MM.1S (cell line): ENCODE data around the gene ANKS6.

ENCODE experiments used
- DNase-seq: peaks from one replicate; pipeline ENCODE4 v3.0.0-alpha.2; 2015
- H2AFZ ChIP-seq: fragments of 300-600 bp; sonication (generic); 2 replicates; pipeline ENCODE4 v1.6.0; 2016; ENCODE audit warnings: antibody characterized with exemption, low read length
- H3F3A ChIP-seq: fragments of 300-600 bp; sonication (generic); 2 replicates; pipeline ENCODE4 v1.6.1; 2016; ENCODE audit warnings: mild to moderate bottlenecking, antibody characterized with exemption, low read length, moderate library complexity, mixed read lengths; ENCODE audit not compliant: insufficient read depth
- H3K27ac ChIP-seq: fragments of 300-600 bp; sonication (generic); 2 replicates; pipeline ENCODE4 v1.5.1; 2016; ENCODE audit warnings: mild to moderate bottlenecking, low read length
- H3K27me3 ChIP-seq: fragments of 300-600 bp; sonication (generic); replicated peaks from 2 replicates; pipeline ENCODE4 v1.6.0; 2016; ENCODE audit warnings: low read length; ENCODE audit not compliant: insufficient read depth
- H3K36me3 ChIP-seq: fragments of 300-600 bp; sonication (generic); replicated peaks from 2 replicates; pipeline ENCODE4 v1.6.1; 2016; ENCODE audit warnings: mild to moderate bottlenecking, low read length, mixed read lengths; ENCODE audit not compliant: insufficient read depth
- H3K4me1 ChIP-seq: fragments of 300-600 bp; sonication (generic); 2 replicates; pipeline ENCODE4 v1.6.1; 2016; ENCODE audit warnings: low read length, mixed read lengths
- H3K4me2 ChIP-seq: fragments of 300-600 bp; sonication (generic); 2 replicates; pipeline ENCODE4 v1.6.0; 2016; ENCODE audit warnings: low read depth, low read length
- H3K4me3 ChIP-seq: fragments of 300-600 bp; sonication (generic); 2 replicates; pipeline ENCODE4 v1.5.1; 2016; ENCODE audit warnings: low read length, mixed read lengths
- H3K79me2 ChIP-seq: fragments of 300-600 bp; sonication (generic); 2 replicates; pipeline ENCODE4 v1.6.1; 2016; ENCODE audit warnings: mixed run types, low read length, mixed read lengths
- H3K9ac ChIP-seq: fragments of 300-600 bp; sonication (generic); 2 replicates; pipeline ENCODE4 v1.6.1; 2016; ENCODE audit warnings: low read length, mixed read lengths
- H3K9me2 ChIP-seq: fragments of 300-600 bp; sonication (generic); replicated peaks from 2 replicates; pipeline ENCODE4 v1.6.1; 2016; ENCODE audit warnings: mild to moderate bottlenecking, low read length, mixed read lengths; ENCODE audit not compliant: insufficient read depth
- H3K9me3 ChIP-seq: fragments of 300-600 bp; sonication (generic); replicated peaks from 2 replicates; pipeline ENCODE4 v1.6.1; 2016; ENCODE audit warnings: mild to moderate bottlenecking, low read length, mixed read lengths; ENCODE audit not compliant: insufficient read depth
- H4K20me1 ChIP-seq: fragments of 300-600 bp; sonication (generic); 2 replicates; pipeline ENCODE4 v1.6.1; 2016; ENCODE audit warnings: mild to moderate bottlenecking, low read length, moderate library complexity, mixed read lengths; ENCODE audit not compliant: insufficient read depth
- EZH2 ChIP-seq: fragments of 300-600 bp; sonication (generic); optimal IDR thresholded peaks from 2 replicates; pipeline ENCODE3; 2017; ENCODE audit warnings: low read depth, mild to moderate bottlenecking, antibody characterized with exemption, low read length, mixed read lengths
- EZH2phosphoT487 ChIP-seq: fragments of 300-600 bp; sonication (generic); IDR thresholded peaks from 2 replicates; pipeline ENCODE4 v1.6.1; 2018; ENCODE audit warnings: antibody characterized with exemption, low read length
- TF ChIP-seq, protein P1 (sequence below): fragments of 300-600 bp; sonication (generic); IDR thresholded peaks from 2 replicates; pipeline ENCODE4 v1.5.1; 2016; ENCODE audit warnings: antibody characterized with exemption, low read length, mixed read lengths

Gene ANKS6

DNA sequence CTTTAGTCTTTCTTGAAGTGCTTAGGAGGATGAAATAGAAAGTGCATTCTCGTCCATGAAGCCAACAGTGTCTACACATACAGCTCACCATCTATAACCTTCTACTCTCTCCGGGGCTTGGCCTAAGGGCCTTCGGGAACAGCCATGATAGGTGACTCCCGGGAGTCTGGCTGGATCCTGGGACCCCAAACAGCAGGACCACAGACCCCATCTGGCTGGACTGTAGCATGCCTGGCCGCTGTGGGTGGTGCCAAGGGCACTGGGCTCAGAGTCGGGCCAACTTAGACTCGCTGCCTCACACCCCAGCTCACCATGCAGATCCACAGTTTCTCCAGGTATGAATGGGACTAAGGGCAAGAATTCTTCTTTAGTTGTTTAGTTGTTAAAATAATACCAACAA lies 104.0 kb downstream of the ANKS6 start:
- Histone ChIP-seq H3K27ac (no peak overlapping the region), H3K9me2 (no peaks in the 10 kb centered on the region), H2AFZ (no peak overlapping the region), H3K27me3 (no peaks in the 10 kb centered on the region), H3K9me3 (no peaks in the 10 kb centered on the region), H3K9ac (no peak overlapping the region), H3K4me3 (no peak overlapping the region), H4K20me1 (no peaks in the 10 kb centered on the region), H3K36me3 (no peaks in the 10 kb centered on the region), H3K79me2 (no peaks in the 10 kb centered on the region), H3F3A (no peaks in the 10 kb centered on the region), H3K4me1 (no peaks in the 10 kb centered on the region), H3K4me2 (no peak overlapping the region)
- no peak for DNase-seq
- TF ChIP-seq, protein P1, sequence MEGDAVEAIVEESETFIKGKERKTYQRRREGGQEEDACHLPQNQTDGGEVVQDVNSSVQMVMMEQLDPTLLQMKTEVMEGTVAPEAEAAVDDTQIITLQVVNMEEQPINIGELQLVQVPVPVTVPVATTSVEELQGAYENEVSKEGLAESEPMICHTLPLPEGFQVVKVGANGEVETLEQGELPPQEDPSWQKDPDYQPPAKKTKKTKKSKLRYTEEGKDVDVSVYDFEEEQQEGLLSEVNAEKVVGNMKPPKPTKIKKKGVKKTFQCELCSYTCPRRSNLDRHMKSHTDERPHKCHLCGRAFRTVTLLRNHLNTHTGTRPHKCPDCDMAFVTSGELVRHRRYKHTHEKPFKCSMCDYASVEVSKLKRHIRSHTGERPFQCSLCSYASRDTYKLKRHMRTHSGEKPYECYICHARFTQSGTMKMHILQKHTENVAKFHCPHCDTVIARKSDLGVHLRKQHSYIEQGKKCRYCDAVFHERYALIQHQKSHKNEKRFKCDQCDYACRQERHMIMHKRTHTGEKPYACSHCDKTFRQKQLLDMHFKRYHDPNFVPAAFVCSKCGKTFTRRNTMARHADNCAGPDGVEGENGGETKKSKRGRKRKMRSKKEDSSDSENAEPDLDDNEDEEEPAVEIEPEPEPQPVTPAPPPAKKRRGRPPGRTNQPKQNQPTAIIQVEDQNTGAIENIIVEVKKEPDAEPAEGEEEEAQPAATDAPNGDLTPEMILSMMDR = no peak
- no peak for TF ChIP-seq EZH2phosphoT487
- TF ChIP-seq EZH2 = no peak

DNA sequence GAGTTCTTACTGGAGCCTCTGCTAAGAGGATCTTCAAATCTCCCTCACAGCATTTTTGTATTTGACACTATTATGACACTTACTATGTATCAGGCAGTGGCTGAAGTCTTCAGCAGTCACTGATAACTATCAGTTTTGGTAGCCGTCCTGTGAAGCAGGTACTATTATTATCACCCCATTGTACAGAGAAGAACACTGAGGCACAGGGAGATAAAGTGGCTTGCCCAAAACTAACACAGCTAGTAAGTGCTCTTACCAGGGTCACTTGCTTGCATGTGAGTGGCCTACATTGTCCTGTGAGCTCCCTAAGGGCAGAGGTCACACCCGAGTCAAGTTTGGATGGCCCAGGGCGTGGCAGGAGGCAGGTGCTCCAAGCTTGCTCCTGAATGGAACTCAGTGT lies 104.5 kb downstream of the ANKS6 start:
- no peak overlapping the region for H2AFZ ChIP-seq
- H3K9ac ChIP-seq = no peak overlapping the region
- no peaks in the 10 kb centered on the region for H3K27me3 ChIP-seq
- no peaks in the 10 kb centered on the region for H3K4me1 ChIP-seq
- no peaks in the 10 kb centered on the region for H3F3A ChIP-seq
- H3K4me2 ChIP-seq = no peak overlapping the region
- H3K36me3 ChIP-seq = no peaks in the 10 kb centered on the region
- H3K4me3 ChIP-seq = no peak overlapping the region
- TF ChIP-seq EZH2 (no peak), EZH2phosphoT487 (no peak)
- TF ChIP-seq, protein P1 = no peak
- DNase-seq = no peak
- no peaks in the 10 kb centered on the region for H3K79me2 ChIP-seq
- no peaks in the 10 kb centered on the region for H3K9me2 ChIP-seq
- no peak overlapping the region for H3K27ac ChIP-seq
- H4K20me1 ChIP-seq = no peaks in the 10 kb centered on the region
- no peaks in the 10 kb centered on the region for H3K9me3 ChIP-seq

DNA sequence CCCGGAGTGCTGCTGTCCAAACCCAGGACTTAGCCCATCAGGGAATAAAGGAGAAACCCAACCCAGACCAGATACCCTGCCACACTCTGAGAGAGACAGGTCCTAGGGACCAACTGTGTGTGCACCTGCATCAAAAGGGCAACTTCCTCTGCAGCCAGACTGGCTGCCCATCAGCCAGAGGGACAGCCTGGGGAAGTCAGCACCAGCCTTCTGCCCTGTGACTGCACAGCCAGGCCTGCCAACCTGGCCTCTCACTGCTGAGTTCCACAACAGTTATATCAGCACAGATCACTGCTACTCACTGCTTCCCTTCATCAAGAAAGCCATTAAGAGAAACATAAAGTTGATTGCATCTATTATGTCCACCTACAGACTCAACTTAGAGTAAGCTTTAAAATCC lies 105.7 kb downstream of the ANKS6 start:
- Histone ChIP-seq H3K27ac (no peak overlapping the region), H3K9me3 (no peaks in the 10 kb centered on the region), H3K9ac (no peak overlapping the region), H3K4me3 (no peak overlapping the region), H2AFZ (no peak overlapping the region), H3K4me1 (no peaks in the 10 kb centered on the region), H3K4me2 (no peak overlapping the region), H3F3A (no peaks in the 10 kb centered on the region), H3K36me3 (no peaks in the 10 kb centered on the region), H3K27me3 (no peaks in the 10 kb centered on the region), H4K20me1 (no peaks in the 10 kb centered on the region), H3K9me2 (no peaks in the 10 kb centered on the region), H3K79me2 (no peaks in the 10 kb centered on the region)
- TF ChIP-seq, protein P1 = no peak
- TF ChIP-seq EZH2phosphoT487 (no peak), EZH2 (no peak)
- no peak for DNase-seq
